GM19324 (cell line): ENCODE measurements around the gene PPP1R3E.

Experiments used
- ATAC-seq: cut with Tn5 transposase; IDR thresholded peaks from one replicate; pipeline ENCODE4 v1.9.1; 2021; ENCODE audit warnings: mild to moderate bottlenecking, moderate library complexity; ENCODE audit not compliant: unreplicated experiment, low FRiP score

Gene PPP1R3E

DNA sequence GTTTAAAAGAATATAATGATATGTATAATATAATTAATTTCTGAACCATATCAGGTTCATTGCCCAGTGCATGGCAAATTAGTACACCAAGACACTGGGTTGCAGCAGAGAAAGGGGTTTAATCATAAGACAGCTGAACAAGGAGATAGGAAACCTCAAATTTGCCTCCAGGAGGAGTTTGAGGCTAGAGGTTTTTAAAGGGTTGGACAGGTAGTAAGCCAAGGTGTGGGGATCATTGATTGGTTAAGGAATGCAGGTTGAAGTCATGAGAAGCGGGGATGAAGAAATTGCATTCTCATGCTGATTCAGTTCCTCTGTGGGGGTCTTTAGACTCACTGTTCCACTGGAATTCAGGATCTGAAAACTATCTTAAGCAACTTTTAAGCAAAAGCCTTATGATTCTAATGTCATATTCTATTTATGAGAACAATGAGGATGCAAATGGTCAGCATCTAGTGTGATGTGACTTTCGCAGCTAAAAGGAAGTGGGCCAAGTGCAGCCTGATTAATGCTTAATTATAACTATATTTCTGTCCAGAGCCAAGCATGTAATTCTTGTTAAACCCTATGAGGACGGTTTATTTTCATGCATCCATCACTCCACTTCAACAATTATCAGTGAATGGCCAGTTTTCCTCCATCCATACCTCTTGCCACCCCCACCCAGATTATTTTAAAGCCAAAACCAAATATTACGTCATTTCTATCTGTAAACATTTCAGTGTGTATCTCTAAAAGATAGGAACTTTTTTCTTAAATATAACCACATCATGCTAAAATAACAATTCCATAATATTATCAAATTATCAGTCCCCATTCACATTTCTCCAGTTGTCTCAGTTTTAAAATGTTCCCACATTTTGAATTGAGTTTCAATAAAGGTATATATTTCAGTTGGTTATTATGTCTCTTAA is 50.0 kb downstream of the PPP1R3E start:
- no peak for ATAC-seq

DNA sequence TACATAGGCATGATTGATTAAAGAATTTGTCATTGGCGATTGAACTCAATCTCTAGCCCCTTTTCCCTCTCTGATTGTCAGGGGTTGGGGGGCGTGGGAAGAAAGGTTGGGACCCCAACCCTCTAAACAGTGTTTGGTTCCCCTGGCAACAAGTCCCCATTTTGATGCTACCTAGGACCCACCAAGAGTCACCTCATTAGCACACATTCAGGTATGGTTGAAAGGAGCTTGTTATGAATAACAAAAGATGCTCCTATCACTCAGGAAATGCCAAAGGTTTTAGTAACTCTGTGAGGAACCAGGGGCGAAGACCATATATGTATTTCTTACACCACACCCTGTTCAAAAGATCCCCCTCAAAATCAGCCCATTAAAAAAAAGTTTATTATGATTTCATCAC is 50.7 kb downstream of the PPP1R3E start:
- ATAC-seq = no peak

DNA sequence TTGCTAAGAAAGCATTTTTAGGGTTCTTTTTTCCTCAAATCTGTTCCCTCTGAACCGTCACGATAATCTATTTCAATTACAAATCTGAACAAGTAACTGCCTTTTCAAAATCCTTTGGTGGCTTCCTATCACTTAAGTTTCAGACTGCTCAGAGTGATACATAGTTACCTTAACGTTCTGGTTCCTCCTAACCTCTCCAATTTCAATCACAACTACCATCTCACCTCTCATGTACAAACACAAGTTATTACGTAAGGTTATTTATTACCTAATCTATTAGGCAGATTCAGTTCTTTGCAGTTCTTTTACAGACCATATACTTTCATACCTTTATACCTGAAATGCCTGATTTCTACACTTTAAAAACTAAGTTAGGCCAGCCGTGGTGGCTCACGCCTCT is 52.8 kb downstream of the PPP1R3E start:
- no peak for ATAC-seq

DNA sequence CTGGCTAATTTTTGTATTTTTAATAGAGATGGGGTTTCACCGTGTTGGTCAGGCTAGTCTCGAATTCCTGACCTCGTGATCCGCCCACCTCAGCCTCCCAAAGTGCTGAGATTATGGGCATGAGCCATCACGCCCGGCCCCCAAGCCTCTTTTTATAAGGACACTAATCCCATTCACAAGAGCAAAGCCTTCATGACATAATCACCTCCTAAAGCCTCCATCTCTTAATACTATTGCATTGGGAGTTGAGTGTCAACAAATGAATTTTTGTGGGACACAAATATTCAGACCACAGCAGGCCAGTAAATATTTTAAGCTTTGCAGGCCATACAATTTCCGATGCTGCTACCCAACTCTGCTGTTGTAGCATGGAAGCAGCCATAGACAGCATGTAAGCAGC is 54.1 kb downstream of the PPP1R3E start:
- ATAC-seq = no peak
